HUDEP-2 (cell line): Measurements from ENCODE around the gene DMRTA1.
"Not testable (repeated sequence)": the region's sequence is repeated elsewhere in the genome, so short reads cannot be mapped to it uniquely, and the experiment has no call there.

Experiments
- DNase-seq, 76 experiments: peaks; one replicate each; lab custom pipeline; 2025; ENCODE audit not compliant: unreplicated experiment in 76 of 76; lab: John Stamatoyannopoulos, UW

Gene DMRTA1, protein sequence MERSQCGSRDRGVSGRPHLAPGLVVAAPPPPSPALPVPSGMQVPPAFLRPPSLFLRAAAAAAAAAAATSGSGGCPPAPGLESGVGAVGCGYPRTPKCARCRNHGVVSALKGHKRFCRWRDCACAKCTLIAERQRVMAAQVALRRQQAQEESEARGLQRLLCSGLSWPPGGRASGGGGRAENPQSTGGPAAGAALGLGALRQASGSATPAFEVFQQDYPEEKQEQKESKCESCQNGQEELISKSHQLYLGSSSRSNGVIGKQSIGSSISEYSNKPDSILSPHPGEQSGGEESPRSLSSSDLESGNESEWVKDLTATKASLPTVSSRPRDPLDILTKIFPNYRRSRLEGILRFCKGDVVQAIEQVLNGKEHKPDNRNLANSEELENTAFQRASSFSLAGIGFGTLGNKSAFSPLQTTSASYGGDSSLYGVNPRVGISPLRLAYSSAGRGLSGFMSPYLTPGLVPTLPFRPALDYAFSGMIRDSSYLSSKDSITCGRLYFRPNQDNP

DNA sequence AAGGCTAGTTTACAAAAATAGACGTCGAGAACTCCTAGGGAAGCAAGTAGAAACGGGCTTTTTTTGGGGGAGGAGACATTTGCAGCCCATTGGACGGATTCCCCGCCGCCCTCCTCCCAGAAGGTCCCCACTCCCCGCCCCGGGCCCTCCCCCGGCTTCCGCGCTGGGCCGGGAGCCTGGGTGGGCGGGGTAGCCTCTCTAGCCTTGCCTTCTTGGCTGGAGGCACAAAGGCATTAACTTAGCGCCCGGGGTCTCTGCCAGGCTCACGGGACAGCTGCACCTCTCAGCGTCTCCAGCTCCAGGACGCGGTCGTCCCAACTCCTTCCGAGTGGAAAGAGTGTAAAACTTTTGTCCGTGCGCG is at the start of gene DMRTA1:
TSS of gene DMRTA1 (plus strand) at position 236 of the 361 bp plus-strand sequence. CDS start 242 bp downstream, outside the sequence.
- peak in 20 of 76 experiments; percentile 3 to 46 (median 20) for DNase-seq

DNA sequence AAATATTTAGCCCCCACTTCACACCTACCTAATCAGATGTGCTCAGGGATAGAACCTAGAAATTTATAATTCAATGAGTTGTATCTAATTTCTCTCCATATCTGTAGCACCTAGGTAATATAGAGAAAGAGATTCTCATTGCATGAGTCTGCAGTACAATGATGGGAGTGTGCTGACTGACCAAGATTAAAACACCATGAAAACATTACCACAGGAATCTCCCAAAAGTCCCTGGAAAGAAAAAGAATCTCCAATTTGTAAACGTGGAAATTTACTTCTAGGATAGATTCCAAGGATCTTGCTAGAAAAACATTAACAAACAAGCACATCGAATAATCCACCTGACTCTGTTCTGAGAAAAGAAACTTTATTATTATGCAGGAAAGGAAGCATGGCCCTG is 45.0 kb upstream of the DMRTA1 start:
- no peak for DNase-seq

DNA sequence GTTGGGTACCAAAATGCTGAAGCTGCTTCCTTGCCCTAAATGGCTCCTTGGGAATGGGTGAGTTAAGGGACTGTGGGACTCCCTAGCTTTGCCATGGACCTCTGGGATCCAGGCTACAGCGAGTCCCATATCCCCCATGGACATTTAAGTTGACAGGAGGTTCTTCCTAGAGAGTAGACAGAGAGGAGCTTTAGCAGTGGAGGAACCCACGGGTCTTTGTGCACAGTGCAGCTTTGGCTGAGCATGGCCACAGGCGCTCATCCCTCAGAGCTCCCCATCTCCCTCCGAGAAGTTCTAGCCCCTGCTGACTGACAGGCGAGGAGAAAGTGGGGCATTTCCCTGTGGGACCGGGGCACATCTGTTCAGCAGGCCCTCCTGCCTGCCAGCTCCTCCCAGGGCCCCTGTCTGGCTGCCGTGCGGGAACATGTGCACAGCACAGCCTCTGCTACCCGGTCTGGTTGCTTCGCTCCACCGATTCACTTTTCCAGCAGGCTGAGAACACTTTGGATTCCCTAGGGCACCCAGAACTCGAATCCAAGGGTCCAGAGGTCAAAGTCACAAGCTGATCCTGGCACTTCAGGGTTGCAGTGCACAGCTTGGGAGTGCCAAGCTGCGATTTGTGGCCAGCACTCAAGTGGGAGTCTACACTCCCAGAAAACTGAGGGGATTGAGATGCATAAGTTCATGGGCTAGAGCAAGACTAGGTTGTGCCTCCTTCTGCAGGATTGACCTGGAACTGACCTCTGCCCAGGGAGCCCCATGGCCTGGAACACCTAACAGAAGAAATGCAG is 40.6 kb upstream of the DMRTA1 start:
- no peak for DNase-seq

DNA sequence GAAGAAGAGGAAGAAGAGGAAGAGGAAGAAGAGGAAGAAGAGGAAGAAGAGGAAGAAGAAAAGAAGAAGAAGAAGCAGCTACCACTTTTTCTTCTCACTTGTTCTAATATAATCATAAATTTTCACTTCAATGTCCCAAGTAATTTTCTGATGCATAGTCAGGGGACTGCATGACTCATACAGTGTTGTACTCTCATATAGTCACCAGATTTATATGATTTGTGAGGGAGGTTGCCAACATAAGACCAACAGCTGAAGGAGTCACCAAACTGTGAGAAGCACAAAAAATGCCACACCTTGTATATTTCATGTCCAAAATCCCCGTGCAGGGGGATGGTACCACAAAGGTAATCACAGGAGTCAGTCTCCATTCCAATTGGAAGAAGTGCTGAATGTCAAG is 32.7 kb upstream of the DMRTA1 start:
- no peak for DNase-seq

DNA sequence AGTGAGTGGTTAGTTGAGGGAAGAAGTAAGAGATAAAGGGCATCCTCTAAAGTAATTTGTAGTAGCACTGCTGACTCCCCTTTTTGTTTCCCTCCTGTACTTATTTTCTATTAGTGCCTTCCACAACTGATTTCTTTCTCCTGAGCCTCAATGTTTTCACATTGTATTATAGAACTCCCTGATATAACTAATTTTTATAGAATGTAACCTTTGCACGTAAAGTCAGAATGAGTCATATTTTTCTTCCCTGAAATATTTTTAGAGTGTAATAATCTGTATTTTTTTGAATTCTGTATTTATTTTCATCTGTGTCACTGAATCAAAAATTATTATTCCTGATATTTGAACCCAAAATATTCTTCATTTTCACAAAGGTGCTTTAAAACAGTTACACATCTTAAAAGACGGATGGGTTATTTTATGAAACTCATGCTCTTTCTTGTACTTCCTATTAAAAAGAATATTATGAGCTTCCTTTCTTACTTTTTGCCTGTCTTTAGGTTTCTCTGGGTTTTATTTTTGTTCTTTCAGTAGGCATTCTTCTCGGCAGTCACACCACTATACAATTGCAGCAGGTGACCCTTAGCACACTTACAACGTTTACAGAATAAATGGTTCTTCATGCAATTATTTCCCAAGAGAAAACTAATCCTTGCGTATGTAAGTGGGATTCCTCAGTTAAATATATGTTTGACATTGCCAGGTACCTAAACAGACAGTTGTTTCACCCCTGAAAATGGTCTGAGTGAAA is 30.5 kb upstream of the DMRTA1 start:
- DNase-seq = no peak

DNA sequence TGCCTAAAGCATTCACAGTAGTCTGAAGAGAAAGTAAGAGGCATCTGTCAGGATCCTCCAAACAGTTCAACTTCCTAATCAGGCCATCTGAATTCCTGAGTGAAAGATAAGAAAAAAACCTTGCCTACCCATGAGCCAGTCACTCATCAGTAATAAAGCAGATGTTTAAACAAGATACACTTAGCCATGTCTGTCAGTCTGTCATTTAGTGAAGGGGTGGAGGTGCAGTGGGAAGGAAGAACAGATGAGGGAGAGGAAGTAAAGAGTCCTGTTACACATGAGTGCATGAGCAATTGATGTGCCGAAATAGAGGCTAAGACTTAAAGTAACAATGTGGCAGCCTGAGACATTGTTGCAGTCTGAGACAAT is 29.9 kb upstream of the DMRTA1 start:
- DNase-seq = no peak

DNA sequence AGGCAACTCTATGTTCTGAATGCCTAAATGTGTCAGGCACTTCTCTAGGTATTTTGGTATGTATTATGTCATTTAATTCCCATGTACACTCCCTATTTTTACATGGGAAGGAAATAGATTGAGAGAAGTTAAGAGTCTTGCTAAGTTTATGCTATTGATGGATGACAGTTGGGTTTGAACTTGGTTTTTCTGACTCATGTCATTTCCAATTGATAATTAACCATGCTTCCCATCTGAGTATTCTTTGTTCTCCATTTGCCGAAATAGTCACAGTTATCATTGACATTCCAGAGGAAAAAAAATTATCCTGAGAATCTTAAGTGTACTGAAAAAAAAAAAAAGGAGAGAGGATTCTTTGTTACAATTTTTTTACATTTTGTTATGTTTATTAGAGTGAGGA is 23.1 kb upstream of the DMRTA1 start:
- DNase-seq = no peak

DNA sequence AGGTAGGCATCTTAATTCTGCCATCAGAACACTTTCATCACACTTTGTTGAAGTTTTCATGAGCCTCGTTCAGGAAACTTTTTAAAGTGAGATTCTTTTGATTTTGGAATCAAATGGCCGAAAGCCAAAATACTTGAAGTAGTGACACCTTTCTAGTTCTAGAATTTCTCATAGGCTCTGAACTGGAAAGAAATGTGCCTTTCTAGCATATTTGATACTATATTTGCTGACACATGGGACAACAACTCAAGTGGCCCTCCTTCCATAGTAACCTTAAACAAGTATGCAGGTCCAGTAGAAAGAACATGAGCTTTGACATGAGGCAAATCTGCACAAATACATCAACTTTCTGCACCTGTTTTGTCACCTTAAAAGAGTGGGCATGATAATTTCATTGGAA is 22.0 kb upstream of the DMRTA1 start:
- DNase-seq = no peak

DNA sequence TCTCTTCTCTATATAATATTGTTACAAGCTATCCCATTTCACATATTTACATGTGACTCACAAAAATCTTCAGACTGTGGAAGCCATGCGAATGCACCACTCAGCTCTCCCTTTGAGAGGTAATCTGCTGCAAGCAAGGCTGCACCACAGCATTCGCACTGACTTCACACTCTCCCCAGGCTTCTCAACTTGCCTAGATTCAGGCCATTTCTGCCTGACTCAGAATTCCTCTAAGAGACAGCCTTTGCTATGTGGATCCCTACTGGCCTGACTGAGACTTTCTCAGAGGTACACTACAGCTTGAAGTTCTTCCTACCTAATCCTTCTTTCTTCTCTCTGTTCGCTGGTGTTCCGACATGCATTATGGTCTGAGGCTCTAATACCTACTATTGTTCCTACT is 21.1 kb upstream of the DMRTA1 start:
- no peak for DNase-seq

DNA sequence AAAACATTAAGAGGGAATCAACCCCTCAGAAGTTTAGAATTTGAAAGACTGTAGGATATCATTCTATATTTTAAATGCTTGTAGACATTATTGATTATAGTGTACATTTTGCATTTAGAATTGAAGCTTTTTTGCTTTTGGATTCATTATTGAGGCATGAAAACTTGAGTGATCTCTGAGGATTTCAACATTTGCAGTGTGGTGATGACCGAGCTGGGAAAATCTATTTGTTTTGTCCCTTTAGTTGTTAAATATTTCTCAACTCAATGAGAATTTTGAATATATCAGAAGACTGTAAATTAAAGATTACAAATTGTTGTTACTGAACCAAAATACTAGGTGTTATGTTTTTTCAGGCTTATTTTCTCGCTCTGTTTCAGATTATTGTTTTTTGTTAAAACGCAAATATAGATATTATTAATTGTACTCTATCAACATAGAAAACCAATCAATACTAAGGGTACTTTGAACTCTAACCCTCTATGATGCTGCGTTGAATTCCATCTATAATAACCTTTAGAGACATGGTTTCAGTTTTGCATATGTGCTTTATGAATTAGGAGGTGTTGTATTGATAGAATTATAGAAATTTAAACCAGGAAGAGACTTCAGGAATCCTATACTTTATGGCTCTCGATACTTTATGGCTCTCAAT is 19.3 kb upstream of the DMRTA1 start:
- DNase-seq = no peak

DNA sequence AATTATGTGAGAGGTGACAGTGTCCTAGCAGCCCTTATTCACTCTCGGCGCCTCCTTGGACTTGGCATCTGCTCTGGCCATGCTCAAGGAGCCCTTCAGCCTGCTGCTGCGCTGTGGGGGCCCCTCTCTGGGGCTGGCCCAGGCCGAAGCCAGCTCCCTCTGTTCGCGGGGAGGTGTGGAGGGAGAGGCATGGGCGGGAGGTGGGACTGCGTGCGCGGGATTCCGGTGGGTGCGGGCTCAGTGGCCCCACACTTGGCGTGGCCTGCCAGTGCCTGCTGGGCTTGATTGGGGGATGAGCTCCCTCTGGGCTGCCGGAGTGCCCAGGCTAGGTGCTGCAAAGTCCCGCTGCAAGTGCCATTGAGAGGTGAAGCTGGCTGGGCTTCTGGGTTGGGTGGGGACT is 12.9 kb upstream of the DMRTA1 start:
- DNase-seq = no peak

DNA sequence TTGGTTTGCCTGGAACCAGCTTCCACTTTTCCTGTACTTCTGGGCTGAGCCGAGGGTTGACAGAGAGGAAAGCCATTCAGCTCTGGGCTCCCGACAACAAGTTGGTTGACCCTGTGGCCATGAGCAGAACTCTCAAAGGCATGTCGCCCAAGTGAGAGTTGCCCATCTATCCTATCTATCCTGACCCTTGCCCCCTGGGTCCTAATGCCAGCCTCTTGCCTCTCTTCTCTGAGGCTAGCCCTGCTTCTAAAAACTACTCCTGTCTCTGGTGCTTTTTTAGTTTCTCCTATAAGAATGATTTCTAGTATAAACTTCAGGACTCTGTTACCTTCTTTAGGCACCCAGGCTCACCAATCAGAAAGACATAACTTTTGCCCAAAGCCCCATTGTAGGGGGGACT is 11.4 kb upstream of the DMRTA1 start:
- not testable (repeated sequence) for DNase-seq

DNA sequence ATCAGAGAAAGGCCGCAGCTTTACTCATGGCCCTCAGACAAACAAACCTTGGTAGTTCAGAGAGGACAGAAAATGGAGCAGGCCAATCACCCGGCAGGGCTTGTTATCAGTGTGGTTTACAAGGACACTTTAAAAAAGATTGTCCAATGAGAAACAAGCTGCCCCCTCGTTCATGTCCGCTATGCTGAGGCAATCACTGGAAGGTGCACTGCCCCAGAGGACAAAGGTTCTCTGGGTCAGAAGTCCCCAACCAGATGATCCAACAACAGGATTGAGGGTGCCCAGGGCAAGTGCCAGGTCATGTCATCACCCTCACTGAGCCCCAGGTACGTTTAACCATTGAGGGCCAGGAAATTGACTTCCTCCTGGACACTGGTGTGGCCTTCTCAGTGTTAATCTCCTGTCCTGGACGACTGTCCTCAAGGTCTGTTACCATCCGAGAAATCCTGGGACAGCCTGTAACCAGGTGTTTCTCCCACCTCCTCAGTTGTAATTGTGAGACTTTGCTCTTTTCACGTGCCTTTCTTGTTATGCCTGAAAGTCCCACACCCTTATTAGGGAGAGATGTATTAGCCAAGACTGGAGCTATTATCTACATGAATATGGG is 9.1 kb upstream of the DMRTA1 start:
- not testable (repeated sequence) for DNase-seq

DNA sequence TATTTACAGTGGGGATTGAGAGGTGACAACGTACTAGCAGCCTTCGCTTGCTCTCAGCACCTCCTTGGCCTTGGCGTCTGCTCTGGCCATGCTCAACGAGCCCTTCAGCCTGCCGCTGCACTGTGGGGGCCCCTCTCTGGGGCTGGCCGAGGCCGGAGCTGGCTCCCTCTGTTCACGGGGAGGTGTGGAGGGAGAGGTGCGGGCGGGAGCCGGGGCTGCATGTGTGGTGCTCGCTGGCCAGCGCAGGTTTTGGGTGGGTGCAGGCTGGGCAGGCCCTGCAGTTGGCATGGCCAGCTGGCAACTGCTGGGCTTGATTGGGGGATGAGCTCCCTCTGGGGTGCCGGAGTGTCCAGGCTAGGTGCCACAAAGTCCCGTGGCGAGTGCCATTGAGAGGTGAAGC is 5.8 kb upstream of the DMRTA1 start:
- no peak for DNase-seq

DNA sequence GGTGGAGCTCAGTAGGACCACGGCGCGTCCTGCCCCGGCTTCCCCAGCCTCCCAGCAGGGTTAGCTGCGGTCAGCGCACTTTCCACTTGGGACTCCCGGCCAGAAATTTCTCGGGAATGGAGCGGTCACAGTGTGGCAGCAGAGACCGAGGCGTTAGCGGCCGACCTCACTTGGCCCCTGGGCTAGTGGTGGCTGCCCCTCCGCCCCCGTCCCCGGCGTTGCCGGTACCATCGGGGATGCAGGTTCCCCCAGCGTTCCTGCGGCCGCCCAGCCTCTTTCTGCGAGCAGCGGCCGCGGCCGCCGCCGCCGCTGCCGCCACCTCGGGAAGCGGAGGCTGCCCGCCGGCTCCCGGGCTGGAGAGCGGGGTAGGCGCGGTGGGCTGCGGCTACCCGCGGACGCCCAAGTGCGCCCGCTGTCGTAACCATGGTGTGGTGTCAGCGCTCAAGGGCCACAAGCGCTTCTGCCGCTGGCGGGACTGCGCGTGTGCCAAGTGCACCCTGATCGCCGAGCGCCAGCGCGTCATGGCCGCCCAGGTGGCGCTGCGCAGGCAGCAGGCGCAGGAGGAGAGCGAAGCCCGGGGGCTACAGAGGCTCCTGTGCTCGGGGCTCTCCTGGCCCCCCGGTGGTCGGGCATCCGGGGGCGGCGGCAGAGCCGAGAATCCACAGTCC is 460 bp downstream of the DMRTA1 start:
- peak in 7 of 76 experiments; percentile 5 to 24 (median 13) for DNase-seq

DNA sequence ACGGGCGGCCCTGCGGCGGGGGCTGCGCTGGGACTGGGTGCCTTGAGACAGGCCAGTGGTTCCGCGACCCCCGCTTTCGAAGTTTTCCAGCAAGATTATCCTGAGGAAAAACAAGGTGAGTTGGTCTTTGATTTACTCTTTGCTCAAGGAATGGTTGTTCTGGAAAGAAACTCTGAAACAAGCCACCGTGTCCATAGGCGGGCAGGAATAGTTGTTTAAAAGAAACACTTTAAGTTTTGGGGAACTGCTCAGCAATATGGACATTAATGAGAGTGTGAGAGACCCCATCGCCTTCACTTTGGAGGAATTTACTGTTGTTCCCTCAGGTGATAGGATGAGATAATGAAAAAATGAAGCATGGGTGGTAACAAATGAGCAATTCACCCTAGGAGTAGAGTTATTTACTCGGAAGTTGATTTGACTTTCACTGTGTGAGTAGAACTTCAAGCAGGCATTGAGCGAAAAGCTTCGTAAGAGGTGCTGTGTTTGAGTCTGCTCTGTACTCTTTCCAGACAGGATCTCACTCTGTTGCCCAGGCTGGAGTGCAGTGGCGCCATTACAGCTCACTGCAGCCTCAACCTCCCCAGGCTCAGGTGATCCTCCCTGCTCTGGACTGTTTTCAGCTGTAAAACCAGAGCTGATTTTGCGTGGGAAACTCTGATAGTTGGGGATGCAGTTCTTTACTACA is 1.1 kb downstream of the DMRTA1 start:
- no peak for DNase-seq

DNA sequence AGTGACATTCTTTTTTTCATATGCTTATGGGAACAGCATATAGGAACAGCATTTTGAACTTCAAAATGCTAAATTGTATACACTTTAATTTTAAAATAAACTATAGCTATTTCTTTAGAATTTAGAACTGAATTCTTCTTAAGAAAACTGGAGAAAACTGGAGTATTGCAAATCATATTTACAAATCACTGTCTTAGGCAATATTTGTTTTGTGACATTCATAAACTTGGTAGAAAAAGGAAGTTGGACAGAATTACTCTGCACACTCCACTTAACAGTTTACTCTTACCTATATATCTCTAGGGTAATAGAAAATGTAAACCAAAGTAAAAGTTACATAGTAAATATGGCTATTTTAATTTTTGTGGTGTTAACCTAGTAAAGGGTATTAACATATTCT is 3.1 kb downstream of the DMRTA1 start:
- no peak for DNase-seq

DNA sequence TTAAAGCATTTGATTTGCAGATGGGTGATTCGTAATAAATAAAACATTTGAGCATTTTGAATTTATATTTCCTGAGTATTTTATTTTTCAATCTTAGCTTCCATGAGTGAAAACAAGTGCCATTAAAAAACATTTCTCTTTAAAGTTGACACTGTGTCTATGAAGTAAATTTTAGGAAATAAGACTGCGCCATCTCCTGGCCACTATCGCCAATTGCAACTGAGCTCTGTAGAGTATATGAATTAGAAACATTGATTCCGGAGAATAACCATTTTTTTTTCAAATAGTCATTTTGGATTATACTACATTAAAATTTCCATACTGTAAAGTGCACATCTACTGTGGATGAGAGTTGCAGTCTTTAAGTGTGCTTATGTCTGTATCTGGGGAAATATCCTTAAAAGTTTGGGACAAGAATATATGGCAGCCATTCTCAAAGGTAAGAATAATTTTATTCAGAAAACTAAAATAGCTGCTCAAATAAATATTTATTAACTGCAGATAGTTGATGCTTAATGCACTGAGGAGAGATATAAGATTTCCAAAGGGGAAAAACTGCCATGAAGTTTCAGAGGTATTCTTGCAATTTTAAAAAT is 5.9 kb downstream of the DMRTA1 start:
- peak in 16 of 76 experiments; percentile 2 to 34 (median 8) for DNase-seq

DNA sequence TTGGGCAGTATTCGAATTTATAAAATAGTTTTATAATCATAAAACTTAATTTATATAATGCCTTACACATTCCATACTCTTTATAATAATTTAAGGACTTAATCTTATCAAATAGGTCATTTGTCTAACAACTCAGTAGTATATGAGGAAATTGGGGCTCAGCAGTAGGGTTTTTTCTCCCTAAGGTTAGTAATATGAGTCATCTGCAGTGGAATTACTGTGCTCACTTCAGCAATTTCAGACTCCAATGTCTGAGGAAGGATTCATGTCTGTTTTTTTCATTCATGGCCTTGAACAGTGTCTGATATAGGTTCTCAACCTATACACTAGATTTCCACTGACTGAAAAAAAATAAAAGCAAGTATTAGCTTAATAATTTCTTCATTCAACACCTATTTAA is 7.4 kb downstream of the DMRTA1 start:
- no peak for DNase-seq
